Kidney (tissue), 14 donors: ENCODE data around the gene MEFV. TPM values are rescaled to one million over a fixed set of nuclear protein-coding genes. Genes with fewer than 3 reads are reported as not detected.
"Not testable (repeated sequence)": the region's sequence is repeated elsewhere in the genome, so short reads cannot be mapped to it uniquely, and the experiment has no call there.

Source experiments
- DNase-seq, 5 donors: peaks; one replicate each; pipeline ENCODE4 v3.0.0-alpha.2; 2013 to 2020
- FAIRE-seq: peaks from 2 replicates; lab custom pipeline; 2012; peaks lifted over from hg19 to GRCh38; lab: Jason Lieb, UNC
- H3K27ac ChIP-seq, 2 donors: one replicate each; pipeline ENCODE4 v1.7.0; 2013; ENCODE audit warnings: low read depth in 2 of 2, low read length in 2 of 2, inconsistent platforms in 1 of 2
- H3K27me3 ChIP-seq: one replicate; pipeline ENCODE4 v1.7.1; 2013; ENCODE audit warnings: low read length, inconsistent platforms; ENCODE audit not compliant: control insufficient read depth, insufficient read depth
- H3K36me3 ChIP-seq, 3 donors: one replicate each; pipeline versions ENCODE4 v1.7.0 to v1.7.1; 2013; ENCODE audit warnings: low read length in 3 of 3, control low read depth in 1 of 3, inconsistent platforms in 1 of 3; ENCODE audit not compliant: insufficient read depth in 3 of 3, control insufficient read depth in 2 of 3
- H3K4me1 ChIP-seq, 3 donors: one replicate each; pipeline versions ENCODE4 v1.7.0 to v1.7.1; 2013; ENCODE audit warnings: low read length in 3 of 3, inconsistent platforms in 1 of 3, low read depth in 1 of 3; ENCODE audit not compliant: control insufficient read depth in 2 of 3, insufficient read depth in 2 of 3
- H3K4me3 ChIP-seq, 3 donors: one replicate each; pipeline versions ENCODE4 v1.7.0 to v1.8.1; 2013; ENCODE audit warnings: low read length in 3 of 3, control low read depth in 1 of 3, inconsistent platforms in 1 of 3
- H3K9ac ChIP-seq, 3 donors: one replicate each; pipeline versions ENCODE4 v1.7.0 to v1.7.1; 2013; ENCODE audit warnings: low read length in 3 of 3, control low read depth in 1 of 3, inconsistent platforms in 1 of 3
- H3K9me3 ChIP-seq, 3 donors: one replicate each; pipeline versions ENCODE4 v1.7.0 to v1.7.1; 2013; ENCODE audit warnings: low read length in 3 of 3, control low read depth in 1 of 3, inconsistent platforms in 1 of 3; ENCODE audit not compliant: control insufficient read depth in 2 of 3, insufficient read depth in 1 of 3
- CTCF ChIP-seq: IDR thresholded peaks from 3 replicates; pipeline ENCODE4 v1.5.1; 2012; ENCODE audit warnings: mild to moderate bottlenecking, moderate library complexity, borderline replicate concordance; ENCODE audit not compliant: insufficient read depth; ENCODE audit errors: extremely low read depth
- intact Hi-C: fragments of 100-400 bp; cut with DNase I; formaldehyde crosslinking; loops from one replicate; pipeline ENCODE4 v1.11.1; 2022
- polyA plus RNA-seq: library from polyadenylated mRNA; stranded (reverse); fragments of 350-450 nt; fragmentation: Illumina TruSeq; extraction: RNeasy Lipid Tissue Mini Kit (QIAGEN cat#74804); gene quantifications from one replicate; pipeline ENCODE4 v1.2.3, GENCODE V29; 2014; ENCODE audit warnings: low read depth, low replicate concordance; ENCODE audit not compliant: insufficient read depth
- total RNA-seq: library from RNA; stranded (reverse); fragmentation: NEBNext Ultra II Directional; extraction: Animal tissue kit (Norgen Biotek cat#: 25700); gene quantifications from one replicate; pipeline ENCODE4 v1.2.1, GENCODE V29; 2021
- donor health status: control.
- donor health status: control.
- donor health status: control.
- donor health status: control.
- donor health status: control.
- donor health status: DM: yes; HTN: yes; CAD: no.
- donor health status: Normal renal cell carcinoma (clear cell type).

MEFV gene
- total and polyA plus RNA-seq, 2 donors from 2014 or later, result 4.1 TPM; not detected in 1

GRCh38 chr16:3198334-3199072, 57.9 kb downstream of the MEFV start:
- no peak for DNase-seq
- intact Hi-C loops, result no loop called here
- H3K4me1 ChIP-seq, result no peaks in the 10 kb centered on the region
- H3K4me3 ChIP-seq, result no peak overlapping the region
- no peaks in the 10 kb centered on the region for H3K36me3 ChIP-seq
- TF ChIP-seq CTCF, result no peak
- FAIRE-seq, result no peak
- peaks cover 0 to 11% (median 0%) of the 10 kb centered on the region in 3 donors for H3K9me3 ChIP-seq
- H3K9ac ChIP-seq, result no peak overlapping the region
- H3K27me3 ChIP-seq, result peaks cover 13% of the 10 kb centered on the region
- no peak overlapping the region for H3K27ac ChIP-seq

- intact Hi-C loops, H3K9ac ChIP-seq, DNase-seq, H3K4me1 ChIP-seq, FAIRE-seq, H3K27ac ChIP-seq, H3K36me3 ChIP-seq, H3K4me3 ChIP-seq: not testable (repeated sequence)
- peaks cover 18% of the 10 kb centered on the region for H3K27me3 ChIP-seq
- peaks cover 0 to 11% (median 0%) of the 10 kb centered on the region in 3 donors for H3K9me3 ChIP-seq
These were observed 58.6 kb downstream of the MEFV start for GRCh38 chr16:3197694-3198333.

GRCh38 chr16:3195975-3196374, 60.5 kb downstream of the MEFV start:
- Histone ChIP-seq H3K27me3 (peaks cover 29% of the 10 kb centered on the region), H3K27ac (no peak overlapping the region), H3K4me1 (no peaks in the 10 kb centered on the region), H3K9me3 (peaks cover 0 to 6% (median 0%) of the 10 kb centered on the region in 3 donors), H3K9ac (no peak overlapping the region), H3K36me3 (no peaks in the 10 kb centered on the region), H3K4me3 (no peak overlapping the region)
- no peak for FAIRE-seq
- no peak for DNase-seq
- no peak for TF ChIP-seq CTCF
- intact Hi-C loops, result no loop called here

GRCh38 chr16:3194792-3195191, 61.6 kb downstream of the MEFV start:
- Histone ChIP-seq H3K9me3 (peaks cover 0 to 2% (median 0%) of the 10 kb centered on the region in 3 donors), H3K27ac (no peak overlapping the region), H3K27me3 (peaks cover 37% of the 10 kb centered on the region), H3K9ac (no peak overlapping the region), H3K4me1 (no peaks in the 10 kb centered on the region), H3K36me3 (no peaks in the 10 kb centered on the region), H3K4me3 (no peak overlapping the region)
- no peak for FAIRE-seq
- intact Hi-C loops, result no loop called here
- DNase-seq, result no peak
- no peak for TF ChIP-seq CTCF
